AG04449 (cell line): ENCODE measurements around the gene AGTPBP1.

Experiments used
- CTCF ChIA-PET: fragments of 350-600 bp; formaldehyde crosslinking; extraction: SDS; loops from one replicate; lab custom pipeline; 2021; ENCODE audit warnings: antibody characterized with exemption; lab: Yijun Ruan, JAX
- POLR2A ChIA-PET: fragments of 400-600, 350-600 bp; formaldehyde crosslinking; extraction: SDS; loops from one replicate; lab custom pipeline; 2020; ENCODE audit warnings: antibody characterized with exemption, inconsistent platforms; lab: Yijun Ruan, JAX
- DNase-seq: peaks from one replicate; pipeline ENCODE4 v3.0.0-alpha.2; 2010; ENCODE audit warnings: low read depth, low spot score
- H3K4me3 ChIP-seq: 2 replicates; pipeline ENCODE4 v1.5.1; 2011; ENCODE audit warnings: low read depth, mild to moderate bottlenecking, control low read depth, low read length
- CTCF ChIP-seq: IDR thresholded peaks from one replicate; pipeline ENCODE4 v1.5.1; 2011; ENCODE audit warnings: mild to moderate bottlenecking, moderate library complexity, low read length, control low read depth, inconsistent platforms; ENCODE audit not compliant: insufficient read depth; ENCODE audit errors: missing control alignments

The AGTPBP1 gene

GRCh38 chr9:85510830-85511504, 230.8 kb downstream of the AGTPBP1 start:
- POLR2A ChIA-PET: no interaction called here
- no peak overlapping the region for H3K4me3 ChIP-seq
- TF ChIP-seq CTCF: no peak
- DNase-seq: no peak
- CTCF ChIA-PET: interaction anchor here (0.7 kb wide), 1 partner anchor 99 kb away, joined by 3 read pairs; no protein-coding TSS in a partner anchor

- ChIA-PET POLR2A (no interaction called here), CTCF (interaction anchor here (1.3 kb wide), 1 partner anchor 101 kb away, joined by 4 read pairs; no protein-coding TSS in a partner anchor)
- DNase-seq: no peak
- H3K4me3 ChIP-seq: no peak overlapping the region
- TF ChIP-seq CTCF: no peak
Observed at GRCh38 chr9:85508616-85509015, 233.1 kb downstream of the AGTPBP1 start.

- ChIA-PET POLR2A (no interaction called here), CTCF (no interaction called here)
- TF ChIP-seq CTCF: no peak
- H3K4me3 ChIP-seq: no peak overlapping the region
- no peak for DNase-seq
Observed at GRCh38 chr9:85505612-85506011, 236.1 kb downstream of the AGTPBP1 start.

- no peak for DNase-seq
- CTCF ChIA-PET: no interaction called here
Observed at GRCh38 chr9:85502815-85503655, 238.7 kb downstream of the AGTPBP1 start.

GRCh38 chr9:85501882-85502281, 239.9 kb downstream of the AGTPBP1 start:
- ChIA-PET POLR2A (no interaction called here), CTCF (no interaction called here)
- TF ChIP-seq CTCF: no peak
- H3K4me3 ChIP-seq: no peak overlapping the region
- DNase-seq: no peak

More at GRCh38 chr9:85502815-85503655, 238.7 kb downstream of the AGTPBP1 start:
- POLR2A ChIA-PET: no interaction called here
- H3K4me3 ChIP-seq: no peak overlapping the region
- TF ChIP-seq CTCF: no peak

GRCh38 chr9:85501456-85501855, 240.3 kb downstream of the AGTPBP1 start:
- no peak overlapping the region for H3K4me3 ChIP-seq
- DNase-seq: no peak
- POLR2A ChIA-PET: no interaction called here
- CTCF ChIA-PET: no interaction called here
- TF ChIP-seq CTCF: no peak
